GM18909 (cell line): ENCODE measurements around the gene PRDM16.

ENCODE experiments used
- ATAC-seq: cut with Tn5 transposase; IDR thresholded peaks from one replicate; pipeline ENCODE4 v1.9.1; 2021; ENCODE audit warnings: mild to moderate bottlenecking; ENCODE audit not compliant: unreplicated experiment, poor library complexity

Gene PRDM16

DNA sequence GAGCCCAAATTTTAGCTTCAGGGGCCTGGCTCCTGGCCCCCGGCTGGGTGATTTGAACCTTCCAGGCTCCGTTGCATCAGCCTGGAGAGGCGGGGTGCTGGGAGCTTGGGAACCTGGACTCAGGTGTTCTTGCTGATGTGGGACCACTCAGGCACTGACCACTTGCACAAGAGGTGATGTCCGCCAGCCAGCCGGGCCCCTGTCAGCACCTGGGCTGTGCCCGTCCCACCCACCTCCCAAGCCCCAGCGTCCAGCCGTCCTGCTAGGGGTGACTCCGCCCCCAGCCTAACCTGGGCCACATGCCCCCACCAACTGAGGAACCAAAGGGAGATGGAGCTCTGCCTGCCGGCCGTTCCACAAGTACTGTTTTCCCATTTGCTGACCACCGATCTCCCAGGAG lies 338.0 kb downstream of the PRDM16 start:
- ATAC-seq, result no peak

DNA sequence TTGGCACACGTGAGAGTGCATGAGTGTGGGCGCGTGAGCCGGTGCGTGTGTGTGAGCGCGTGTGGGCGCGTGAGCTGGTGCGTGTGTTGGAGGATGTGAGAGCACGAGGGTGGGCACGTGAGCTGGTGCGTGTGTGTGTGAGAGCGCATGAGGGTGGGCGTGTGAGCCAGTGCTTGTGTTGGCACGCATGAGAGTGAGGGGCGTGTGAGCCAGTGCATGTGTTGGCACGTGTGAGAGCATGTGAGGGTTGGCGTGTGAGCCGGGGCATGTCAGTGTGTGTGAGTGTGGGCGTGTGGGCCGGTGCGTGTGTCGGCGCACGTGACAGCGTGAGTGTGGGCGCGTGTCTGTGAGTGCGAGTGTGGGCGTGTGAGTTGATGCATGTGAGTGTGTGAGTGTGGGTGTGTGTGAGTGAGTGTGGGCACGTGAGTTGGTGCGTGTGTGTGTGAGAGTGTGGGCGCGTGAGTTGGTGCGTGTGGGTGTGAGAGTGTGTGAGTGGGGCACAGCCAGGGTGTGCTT lies 339.8 kb downstream of the PRDM16 start:
- no peak for ATAC-seq

DNA sequence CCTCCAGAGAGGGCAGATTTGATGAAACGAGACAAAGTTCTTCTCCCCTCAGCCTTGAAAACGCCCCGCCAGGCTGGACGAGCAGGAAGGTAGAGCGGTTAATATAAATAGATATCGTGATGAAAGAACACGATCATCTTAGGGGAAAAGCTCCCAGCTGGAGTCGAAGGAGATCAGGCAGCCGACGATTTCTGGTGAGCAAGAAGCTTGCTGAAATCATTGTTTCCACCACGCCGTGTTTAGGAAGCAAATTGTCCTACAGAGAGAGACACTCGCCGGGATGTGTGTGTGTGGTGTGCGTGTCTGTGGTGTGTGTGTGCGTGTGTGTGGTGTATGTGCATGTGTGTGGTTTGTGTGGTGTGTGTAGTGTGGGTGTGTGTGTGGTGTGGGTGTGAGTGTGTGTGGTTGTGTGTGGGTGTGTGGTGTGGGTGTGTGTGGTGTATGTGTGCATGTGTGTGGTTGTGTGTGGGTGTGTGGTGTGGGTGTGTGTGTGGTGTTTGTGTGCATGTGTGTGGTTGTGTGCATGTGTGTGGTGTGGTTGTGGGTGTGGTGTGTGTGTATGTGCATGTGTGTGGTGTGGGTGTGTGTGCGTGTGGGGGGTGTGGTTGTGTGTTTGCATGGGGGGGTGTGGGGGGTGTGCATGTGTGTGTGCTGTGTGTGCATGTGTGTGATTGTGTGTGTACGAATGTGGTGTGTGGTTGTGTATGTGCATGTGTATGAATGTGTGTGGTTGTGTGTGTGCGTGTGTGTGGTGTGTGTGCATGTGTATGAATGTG lies 340.6 kb downstream of the PRDM16 start:
- no peak for ATAC-seq

DNA sequence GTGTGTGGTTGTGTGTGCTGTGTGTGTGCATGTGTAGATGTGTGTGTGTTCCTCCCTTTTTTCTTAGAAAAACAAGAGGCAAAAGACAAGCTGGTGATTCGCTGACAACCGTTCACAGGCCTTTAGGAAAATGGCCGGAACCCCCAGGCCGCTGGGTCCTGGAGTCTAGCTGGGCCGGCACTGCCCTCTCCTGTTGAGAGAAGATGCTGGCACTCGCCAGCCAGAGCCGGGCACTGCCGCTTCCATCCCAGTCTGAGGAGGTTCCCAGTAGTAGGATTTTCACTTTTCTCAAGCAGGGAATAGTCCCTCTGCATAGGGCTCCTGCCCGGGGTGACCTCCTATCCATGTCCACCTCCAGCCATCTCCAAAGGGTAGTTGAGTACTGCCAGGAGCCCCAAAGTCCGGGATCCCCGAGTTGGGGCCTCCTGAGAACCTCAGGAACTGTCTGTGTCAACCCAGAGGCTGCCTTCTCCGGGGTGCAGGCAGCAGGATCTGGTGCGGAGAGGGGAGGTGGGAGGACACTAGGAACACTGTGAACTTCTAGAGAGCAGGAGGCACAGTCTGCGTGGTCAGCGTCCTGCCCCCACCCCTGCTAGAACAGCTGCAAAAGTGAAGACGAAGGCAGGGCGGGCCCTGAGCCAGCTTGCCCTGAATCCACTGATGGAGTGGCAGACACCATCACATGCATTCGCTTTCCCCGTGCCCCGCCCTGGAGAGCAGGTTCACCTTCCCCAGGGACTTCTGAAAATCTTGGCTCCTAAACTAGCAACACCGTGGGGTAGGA lies 341.3 kb downstream of the PRDM16 start:
- no peak for ATAC-seq

DNA sequence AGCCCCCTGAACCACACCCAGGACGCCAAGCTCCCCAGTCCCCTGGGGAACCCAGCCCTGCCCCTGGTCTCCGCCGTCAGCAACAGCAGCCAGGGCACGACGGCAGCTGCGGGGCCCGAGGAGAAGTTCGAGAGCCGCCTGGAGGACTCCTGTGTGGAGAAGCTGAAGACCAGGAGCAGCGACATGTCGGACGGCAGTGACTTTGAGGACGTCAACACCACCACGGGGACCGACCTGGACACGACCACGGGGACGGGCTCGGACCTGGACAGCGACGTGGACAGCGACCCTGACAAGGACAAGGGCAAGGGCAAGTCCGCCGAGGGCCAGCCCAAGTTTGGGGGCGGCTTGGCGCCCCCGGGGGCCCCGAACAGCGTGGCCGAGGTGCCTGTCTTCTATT lies 342.8 kb downstream of the PRDM16 start:
- no peak for ATAC-seq

DNA sequence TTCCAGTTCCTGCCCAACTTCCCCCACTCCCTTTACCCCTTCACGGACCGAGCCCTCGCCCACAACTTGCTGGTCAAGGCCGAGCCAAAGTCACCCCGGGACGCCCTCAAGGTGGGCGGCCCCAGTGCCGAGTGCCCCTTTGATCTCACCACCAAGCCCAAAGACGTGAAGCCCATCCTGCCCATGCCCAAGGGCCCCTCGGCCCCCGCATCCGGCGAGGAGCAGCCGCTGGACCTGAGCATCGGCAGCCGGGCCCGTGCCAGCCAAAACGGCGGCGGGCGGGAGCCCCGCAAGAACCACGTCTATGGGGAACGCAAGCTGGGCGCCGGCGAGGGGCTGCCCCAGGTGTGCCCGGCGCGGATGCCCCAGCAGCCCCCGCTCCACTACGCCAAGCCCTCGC lies 343.4 kb downstream of the PRDM16 start:
- no peak for ATAC-seq

DNA sequence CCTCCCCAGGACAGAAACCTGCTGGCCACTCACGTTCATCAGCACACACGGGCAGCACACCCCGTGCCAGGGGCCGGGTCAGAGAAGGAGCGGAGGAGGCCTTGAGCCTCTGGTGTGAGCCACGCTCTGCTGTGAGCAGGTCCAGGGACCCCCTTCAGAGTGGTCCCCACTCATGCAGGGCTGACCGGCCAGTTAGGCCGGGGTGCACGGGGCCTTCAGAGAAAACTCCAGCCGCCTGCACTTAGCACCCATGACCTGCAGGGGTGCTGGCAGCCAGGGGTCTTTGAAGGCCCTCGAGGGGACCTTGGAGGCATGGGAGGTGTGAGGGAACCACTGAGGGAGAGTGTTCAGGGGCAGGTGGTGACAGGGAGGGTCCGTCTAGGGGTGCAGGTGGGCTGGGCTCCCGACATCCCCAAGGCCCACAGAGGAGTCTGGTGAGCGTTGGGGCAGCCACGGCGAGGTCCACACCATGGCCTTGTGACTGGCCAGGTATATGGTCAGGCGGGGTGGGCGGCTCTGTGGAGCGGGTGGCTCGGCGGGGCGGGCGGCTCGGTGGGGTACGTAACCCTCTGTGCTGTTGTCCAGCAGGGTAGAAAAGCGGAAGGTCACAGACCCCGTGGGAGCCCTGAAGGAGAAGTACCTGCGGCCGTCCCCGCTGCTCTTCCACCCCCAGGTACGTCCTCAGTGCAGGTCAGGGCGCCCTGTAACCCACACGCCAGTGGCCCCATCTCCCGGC lies 345.1 kb downstream of the PRDM16 start:
- no peak for ATAC-seq

DNA sequence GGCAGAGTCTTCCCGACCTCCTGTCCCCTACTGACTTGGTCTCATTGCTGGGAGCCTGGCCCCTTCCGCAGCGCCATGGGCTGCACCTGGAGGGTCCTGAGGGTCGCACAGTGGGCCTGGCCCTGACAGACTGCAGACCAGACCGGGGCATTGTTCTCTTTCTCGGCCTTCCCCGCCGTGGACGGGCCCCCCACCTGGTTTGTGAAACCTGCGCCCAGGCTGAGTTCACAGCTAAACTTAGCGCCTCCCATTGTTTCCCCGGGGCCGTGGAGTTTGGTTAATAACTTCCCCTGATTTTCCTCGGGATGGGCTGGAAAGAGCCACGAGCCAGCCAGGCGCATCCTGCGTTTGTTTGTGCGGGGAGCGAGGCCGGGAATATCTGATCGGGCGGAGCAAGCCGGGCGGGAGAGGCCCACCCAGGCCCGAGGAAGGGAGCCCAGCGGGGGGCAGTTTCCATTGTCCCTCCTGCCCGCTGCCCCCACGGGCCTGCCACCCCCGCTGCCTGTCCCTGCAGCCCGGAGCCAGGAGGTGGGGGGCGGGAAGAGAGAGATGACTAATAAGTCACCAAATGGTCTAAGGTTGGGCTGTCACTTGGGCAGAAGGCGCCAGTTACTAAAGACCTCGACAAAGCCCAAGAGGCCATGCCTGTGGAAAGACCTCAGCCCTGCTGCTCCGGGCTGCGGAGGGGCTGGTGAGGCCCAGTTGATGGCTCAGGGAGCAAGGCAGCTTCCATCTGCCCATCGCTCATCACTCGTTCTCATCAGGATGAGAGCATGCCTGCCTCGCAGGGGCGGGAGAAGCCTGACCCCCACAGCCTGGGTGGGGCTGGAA lies 346.5 kb downstream of the PRDM16 start:
- no peak for ATAC-seq

DNA sequence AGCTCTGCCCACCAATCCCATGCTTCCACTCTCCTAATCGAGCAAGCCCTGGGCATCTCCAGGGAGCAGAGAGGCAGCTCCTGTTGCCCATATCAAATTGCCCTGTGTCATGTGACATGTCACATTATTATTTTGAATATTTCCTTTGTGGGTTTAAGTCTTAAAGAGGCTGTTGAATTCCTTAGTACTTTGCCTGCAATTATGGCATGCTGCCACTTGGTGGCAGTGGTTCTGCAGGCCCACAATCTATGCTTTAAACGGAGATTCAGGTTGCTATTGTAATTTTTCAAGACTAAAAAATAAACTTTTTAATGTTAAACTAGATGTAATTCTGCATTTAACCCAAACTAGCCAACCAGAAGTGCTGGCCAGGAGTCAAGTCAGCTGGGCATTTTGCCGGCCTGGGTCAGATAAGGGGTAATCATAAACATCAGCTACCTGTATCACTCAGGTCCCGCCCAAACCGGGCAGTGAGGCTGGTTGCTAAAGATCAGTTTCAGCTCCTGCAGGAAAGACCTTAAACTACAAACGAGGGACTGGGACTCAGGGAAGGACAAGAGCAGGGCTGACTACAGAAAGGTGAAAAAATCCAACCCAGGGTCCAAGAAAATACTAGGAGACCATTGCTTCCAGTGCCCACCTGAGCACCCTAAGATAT lies 348.2 kb downstream of the PRDM16 start:
- no peak for ATAC-seq

DNA sequence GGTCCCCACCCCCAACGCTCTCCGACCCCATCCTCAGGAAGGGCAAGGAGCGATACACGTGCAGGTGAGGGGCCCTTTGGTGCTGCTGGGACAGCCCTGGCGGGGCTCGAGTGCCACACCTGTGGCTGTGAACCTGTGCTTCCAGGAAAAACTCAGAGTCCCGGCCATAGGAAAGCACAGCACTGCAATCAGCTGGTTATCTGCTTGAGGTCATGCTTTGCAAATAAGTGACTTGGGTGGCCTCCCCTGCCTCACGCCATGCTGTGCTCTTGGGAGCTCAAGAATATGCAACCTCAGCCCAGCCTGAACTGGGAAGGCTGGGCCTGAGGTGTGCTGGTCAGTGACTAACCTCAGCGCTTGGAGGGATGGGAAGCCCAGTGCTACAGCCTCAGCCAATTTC lies 348.9 kb downstream of the PRDM16 start:
- ATAC-seq, result no peak

DNA sequence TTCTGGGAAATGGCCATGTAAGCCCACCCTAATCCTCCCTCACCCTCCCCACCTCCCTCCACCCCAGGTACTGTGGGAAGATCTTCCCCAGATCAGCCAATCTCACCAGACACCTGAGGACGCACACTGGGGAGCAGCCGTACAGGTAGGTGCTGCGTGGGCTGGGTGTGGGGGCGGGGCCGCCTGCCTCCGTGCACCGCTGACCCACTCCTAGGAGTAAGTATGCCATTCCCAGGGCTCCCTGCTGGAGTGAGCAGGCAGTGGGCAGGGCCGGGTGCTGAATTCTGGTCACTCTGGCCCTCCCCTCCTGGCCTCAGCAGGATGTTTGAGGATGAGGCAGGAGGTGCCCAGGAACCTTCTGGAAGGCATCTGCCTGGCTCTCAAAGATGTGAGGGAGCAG lies 349.6 kb downstream of the PRDM16 start:
- ATAC-seq, result no peak

DNA sequence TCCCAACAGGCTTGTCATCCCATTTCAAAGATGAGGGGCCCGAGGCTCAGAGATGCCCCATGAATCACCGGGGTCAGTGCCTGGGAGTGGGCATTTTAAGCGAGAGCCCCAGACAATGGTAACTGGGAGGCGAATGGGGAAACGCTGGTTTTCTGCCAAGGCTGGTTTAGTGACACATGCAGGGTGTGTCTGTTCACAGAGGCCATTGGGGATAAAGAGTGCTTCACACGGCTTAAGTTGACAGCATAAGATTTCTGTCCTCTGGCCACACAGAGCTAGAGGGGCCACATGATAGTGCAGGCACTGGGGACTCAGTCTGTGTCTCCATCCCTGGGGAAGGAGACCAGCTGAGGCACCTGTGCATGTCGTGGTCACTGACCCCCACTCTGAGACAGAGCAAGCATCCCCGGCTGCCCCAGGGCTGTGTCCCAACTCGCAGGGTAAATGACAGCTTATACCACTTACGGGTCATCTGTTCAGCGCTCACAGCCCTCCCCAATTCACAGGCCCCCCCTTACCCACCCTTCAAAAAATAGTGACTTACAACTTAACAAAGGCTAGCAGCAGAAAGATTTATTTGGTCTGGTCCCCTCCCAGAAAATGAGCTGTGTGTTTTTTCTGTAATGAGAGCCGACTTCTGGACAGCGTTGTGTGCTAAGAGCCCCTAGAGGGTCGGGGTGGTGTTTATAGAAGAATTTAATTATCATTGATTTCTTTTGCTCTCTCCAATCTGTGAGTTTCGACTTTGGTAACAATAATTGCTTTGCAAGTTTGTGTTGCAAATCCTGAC lies 350.6 kb downstream of the PRDM16 start:
- no peak for ATAC-seq

DNA sequence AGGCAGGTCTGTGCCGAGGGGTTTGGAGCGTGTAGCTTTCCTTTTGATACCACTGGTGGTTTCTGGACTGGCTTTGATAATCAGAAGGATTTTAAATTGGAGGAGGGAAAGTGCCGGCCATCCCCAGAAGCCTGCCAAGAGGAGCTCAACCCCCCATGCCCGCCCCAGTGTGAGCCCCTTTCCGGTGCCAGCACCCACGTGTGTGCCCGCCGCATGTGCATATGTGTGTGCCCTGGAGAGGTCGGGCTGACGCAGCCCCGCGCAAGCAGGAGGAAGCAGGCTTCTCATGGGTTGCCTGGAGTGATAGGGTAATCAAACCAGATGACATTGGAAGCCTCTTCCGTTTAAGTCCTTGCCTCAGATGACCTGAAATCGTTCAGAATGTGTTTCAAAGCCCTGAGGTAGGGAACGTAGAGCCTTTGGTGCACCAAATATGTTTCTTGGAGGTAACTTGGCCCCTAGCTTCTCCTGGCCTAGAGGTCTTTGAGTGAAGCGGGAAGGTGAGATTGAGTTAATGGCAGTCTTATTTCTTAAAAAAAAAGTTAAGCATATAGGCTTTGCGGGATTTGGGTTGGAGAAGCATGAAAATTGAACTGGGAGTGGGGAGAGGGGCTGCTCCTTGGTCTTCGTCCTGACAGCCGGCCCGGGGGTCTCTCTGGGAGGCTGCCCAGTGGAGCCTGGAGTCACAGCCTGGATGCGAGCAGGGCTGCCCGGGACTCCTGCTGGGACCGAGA lies 351.4 kb downstream of the PRDM16 start:
- ATAC-seq, result no peak

DNA sequence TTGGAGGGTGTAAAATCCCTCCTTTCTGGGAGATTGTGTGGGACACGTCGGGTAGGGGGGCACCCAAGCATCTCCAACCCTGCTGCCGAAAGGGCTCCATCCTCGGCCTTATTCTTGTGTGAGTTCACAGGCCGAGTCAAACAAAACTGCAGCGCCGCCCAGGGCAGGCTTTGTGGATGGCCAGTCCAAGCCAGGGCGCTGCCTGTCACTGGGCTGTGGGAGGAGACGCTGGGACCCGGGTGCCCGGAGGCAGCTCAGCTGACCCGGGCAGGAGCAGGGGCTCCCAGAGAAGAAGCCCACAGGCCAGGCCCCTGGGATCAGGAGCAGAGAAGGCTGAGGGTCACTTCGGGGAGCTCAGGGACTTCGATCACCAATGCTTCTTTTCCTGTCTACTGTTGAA lies 353.6 kb downstream of the PRDM16 start:
- no peak for ATAC-seq

DNA sequence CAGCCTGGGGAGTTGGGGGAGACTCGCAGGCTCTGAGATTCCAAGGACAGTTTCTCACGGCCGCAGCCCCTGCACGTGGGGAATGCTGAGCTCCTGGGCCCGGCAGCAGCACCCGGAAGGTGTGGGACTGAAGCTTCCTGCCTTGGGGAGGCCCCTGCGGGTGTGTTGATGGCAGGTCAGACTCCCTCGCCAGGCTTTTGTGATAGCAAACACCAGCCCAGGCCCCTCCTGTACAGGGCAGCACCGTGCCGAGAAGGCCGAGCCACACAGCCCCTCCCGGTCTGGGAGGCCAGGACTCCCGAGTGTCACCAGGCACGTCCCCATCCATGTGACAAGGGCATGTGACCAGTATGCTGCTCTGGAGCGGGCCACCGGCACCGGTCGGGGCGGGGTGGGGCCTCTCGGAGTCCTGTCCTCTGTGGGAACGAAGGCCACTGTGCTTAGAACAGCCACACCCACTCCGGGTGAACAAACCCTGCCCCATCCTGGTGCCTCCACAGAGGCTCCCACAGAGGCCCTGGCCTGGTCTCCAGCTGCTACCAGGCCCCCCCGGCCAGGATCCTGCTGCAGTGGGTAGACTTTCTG lies 354.3 kb downstream of the PRDM16 start:
- no peak for ATAC-seq

DNA sequence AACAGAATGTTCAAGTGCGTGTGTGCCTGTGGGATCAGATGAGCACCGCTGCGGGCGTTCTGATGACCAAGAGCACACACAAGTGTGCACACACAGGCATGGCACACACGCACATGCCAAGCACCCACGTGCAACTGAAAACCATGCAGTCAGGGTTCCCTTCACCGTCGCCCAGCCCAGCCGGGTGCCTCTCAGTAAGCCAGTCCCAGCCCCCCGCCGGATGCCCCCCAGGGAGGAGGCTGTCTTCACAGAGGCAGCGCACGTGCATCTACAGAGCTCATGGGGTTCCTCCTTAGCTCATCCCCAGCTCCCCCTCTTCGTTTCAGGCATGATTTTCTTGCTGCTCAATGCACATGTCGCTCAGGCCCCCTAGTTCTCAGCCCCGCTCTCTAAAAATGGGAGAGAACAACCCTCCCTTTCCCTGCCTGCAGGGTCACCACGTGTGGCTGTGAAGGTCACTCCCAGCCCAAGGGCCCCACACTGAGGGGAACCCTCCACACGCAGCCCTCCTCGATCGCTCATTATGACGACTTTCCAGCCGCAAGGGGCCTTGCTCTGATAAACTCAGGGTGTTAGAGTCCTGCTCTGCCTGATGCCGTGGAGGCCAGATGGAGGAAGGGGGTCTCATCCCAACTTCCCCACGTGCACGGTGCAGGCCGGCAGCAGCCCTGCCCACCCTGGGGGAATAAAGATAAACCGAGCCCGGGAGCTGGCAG lies 355.1 kb downstream of the PRDM16 start:
- no peak for ATAC-seq
